Measurements from ENCODE around the gene RAPGEF4. TPM values are rescaled to one million over a fixed set of nuclear protein-coding genes. Genes with fewer than 3 reads are reported as not detected.

Gene RAPGEF4
- total and polyA plus RNA-seq, 2 of the 8 experiments (the other 6 are each of a cell fraction or from before 2014, with no cell fraction given): 1.2 to 2.6 TPM

GRCh38 chr2:172723286-172723685 is 12.4 kb upstream of the RAPGEF4 start (continued):
- TF ChIP-seq RBBP5 (IDR thresholded peaks at IDR 0.05; ENCODE audit: borderline replicate concordance, low read depth, low read length): no peak
- no peak for TF ChIP-seq BRCA1 (IDR thresholded peaks at IDR 0.05; ENCODE audit: low read depth, low read length)
- TF ChIP-seq USF2 (IDR thresholded peaks at IDR 0.05; ENCODE audit: low read length): no peak

Data from H1 (cell line).